RWPE2 (cell line): ENCODE measurements around the gene DUSP10.
A peak's percentile ranks its signal among the peaks of the same experiment; 100 is the strongest.

Experiments used
- ATAC-seq: fragments of 200-7000 bp; cut with Tn5 transposase; 3 replicates; pipeline ENCODE4 v1.9.1; 2021; ENCODE audit warnings: low read depth
- DNase-seq: peaks from one replicate; pipeline ENCODE4 v3.0.0-alpha.2; 2020; ENCODE audit warnings: low spot score
- H3K27ac ChIP-seq: fragments of 450-650 bp; 2 replicates; pipeline ENCODE4 v1.5.1; 2017; ENCODE audit warnings: mild to moderate bottlenecking; ENCODE audit not compliant: poor library complexity, severe bottlenecking
- H3K27me3 ChIP-seq: fragments of 250-450 bp; sonication (Bioruptor Pico); 2 replicates; pipeline ENCODE4 v1.5.1; 2021; ENCODE audit warnings: mild to moderate bottlenecking, moderate library complexity; ENCODE audit not compliant: insufficient read depth, poor library complexity, severe bottlenecking
- H3K36me3 ChIP-seq: fragments of 250-450 bp; sonication (Bioruptor Pico); 2 replicates; pipeline ENCODE4 v1.5.1; 2020; ENCODE audit warnings: low read depth, mild to moderate bottlenecking, moderate library complexity
- H3K4me1 ChIP-seq: fragments of 250-450 bp; sonication (Bioruptor Pico); 2 replicates; pipeline ENCODE4 v1.5.1; 2021; ENCODE audit warnings: mild to moderate bottlenecking, moderate library complexity; ENCODE audit not compliant: insufficient read depth, poor library complexity, severe bottlenecking
- H3K4me3 ChIP-seq: fragments of 250-450 bp; sonication (Bioruptor Pico); 2 replicates; pipeline ENCODE4 v1.5.1; 2021; ENCODE audit warnings: mild to moderate bottlenecking, moderate library complexity; ENCODE audit not compliant: severe bottlenecking
- H3K9me3 ChIP-seq: fragments of 250-450 bp; sonication (Bioruptor Pico); 2 replicates; pipeline ENCODE4 v1.5.1; 2021; ENCODE audit warnings: mild to moderate bottlenecking, moderate library complexity; ENCODE audit not compliant: severe bottlenecking
- CTCF ChIP-seq: fragments of 450-650 bp; IDR thresholded peaks from one replicate; pipeline ENCODE4 v1.5.1; 2017; ENCODE audit warnings: mild to moderate bottlenecking, moderate library complexity; ENCODE audit not compliant: poor library complexity, severe bottlenecking

Gene DUSP10

DNA sequence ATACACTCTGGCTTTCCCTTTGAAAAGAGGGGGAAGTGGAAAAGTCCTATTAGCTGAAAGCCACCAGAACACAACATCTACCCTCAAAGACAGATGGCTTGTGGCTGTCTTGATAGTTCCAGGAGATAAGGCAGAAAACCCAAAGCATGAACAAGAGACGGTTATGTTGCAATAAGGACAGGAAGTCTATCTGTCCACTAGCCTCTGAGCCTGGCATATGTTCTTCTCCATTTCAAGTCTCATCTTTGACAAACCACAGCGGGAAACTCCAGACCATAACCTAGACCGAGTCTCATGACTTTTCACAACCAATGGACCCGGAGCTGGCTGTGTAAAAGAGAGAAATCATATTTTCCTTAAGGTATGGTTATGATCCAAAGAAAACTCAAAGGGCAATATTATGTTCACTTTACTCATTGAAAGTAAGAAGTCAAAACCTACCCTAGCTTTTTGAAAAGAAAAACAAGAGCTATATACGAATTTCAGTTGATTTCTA, 33.8 kb downstream of the DUSP10 start:
- no peak for DNase-seq
- Histone ChIP-seq H3K4me1 (no peaks in the 10 kb centered on the region), H3K27me3 (no peaks in the 10 kb centered on the region)

DNA sequence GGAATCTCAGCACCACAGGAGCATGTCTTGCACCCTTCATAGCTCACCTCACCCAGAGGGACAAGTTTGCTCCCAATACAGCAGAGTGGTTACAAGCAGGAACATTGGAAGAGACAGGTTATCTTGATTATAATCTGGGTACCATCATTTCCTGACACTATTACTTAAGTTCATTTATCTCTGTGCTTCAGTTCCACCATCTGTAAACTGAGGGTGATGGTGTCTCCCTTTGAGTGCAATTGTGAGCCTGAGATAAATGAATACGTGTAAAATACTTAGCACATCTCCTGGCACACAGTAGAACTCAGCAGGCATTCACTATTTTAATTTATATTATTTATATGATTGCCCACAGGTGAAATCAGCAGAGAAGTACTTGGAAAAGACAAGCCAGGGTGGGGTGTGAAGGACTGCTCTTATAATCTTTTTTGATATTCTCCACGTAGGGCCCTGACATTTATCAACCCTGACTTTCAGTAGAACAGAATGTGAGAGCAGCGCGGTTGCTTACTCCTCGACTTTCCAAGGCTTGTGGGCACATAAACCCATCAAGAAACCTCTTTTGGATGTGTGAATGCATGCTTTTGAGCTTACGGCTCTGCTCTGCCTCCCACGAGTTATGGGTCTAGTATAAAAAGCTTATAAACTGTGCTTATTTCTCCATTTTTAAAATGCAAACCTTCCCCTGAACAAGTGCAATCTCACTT, 34.9 kb downstream of the DUSP10 start:
- no peak for TF ChIP-seq CTCF
- ATAC-seq (no peak), DNase-seq (no peak)
- no peaks in the 10 kb centered on the region for H3K9me3 ChIP-seq
- peaks cover 4% of the 10 kb centered on the region; the same call in 1 of the 2 replicates for H3K36me3 ChIP-seq
- H3K27ac ChIP-seq, result no peak overlapping the region
- no peaks in the 10 kb centered on the region for H3K27me3 ChIP-seq
- no peaks in the 10 kb centered on the region for H3K4me1 ChIP-seq
- H3K4me3 ChIP-seq, result no peak overlapping the region

More for the DNA sequence above, 33.8 kb downstream of the DUSP10 start:
- Histone ChIP-seq H3K27ac (no peak overlapping the region), H3K4me3 (no peak overlapping the region), H3K9me3 (no peaks in the 10 kb centered on the region), H3K36me3 (no peaks in the 10 kb centered on the region; the same call in 1 of the 2 replicates)
- ATAC-seq, result no peak
- TF ChIP-seq CTCF, result no peak

DNA sequence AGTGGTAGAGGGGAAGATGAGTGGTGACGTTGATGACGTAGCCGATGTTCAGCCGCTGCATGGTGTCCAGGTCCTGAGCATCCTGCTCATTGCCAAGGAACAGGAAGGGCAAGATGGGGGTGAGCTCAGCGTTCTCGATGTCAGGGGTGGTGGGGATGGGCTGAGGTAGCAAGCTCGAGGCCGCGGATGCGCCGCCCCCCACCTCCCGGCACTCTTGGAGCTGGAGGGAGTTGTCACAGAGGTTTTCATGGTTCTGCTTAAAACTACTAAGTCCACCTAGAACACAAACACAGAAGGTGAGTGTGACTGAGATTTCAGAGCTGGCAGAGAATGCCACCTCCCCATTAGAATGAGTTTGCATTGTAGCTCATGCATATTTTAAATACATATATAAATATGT, 35.7 kb downstream of the DUSP10 start:
- TF ChIP-seq CTCF, result no peak
- H3K27me3 ChIP-seq, result no peaks in the 10 kb centered on the region
- no peaks in the 10 kb centered on the region for H3K9me3 ChIP-seq
- DNase-seq (no peak), ATAC-seq (no peak)
- H3K36me3 ChIP-seq, result peaks cover 4% of the 10 kb centered on the region; the same call in 1 of the 2 replicates
- H3K4me1 ChIP-seq, result no peaks in the 10 kb centered on the region
- H3K4me3 ChIP-seq, result no peak overlapping the region
- no peak overlapping the region for H3K27ac ChIP-seq

GRCh38 chr1:221704306-221704705, 37.6 kb downstream of the DUSP10 start:
- Histone ChIP-seq H3K9me3 (no peaks in the 10 kb centered on the region), H3K27me3 (no peaks in the 10 kb centered on the region), H3K4me3 (no peak overlapping the region), H3K36me3 (peaks cover 4% of the 10 kb centered on the region; the same call in 1 of the 2 replicates), H3K4me1 (no peaks in the 10 kb centered on the region), H3K27ac (peak overlapping the region; percentile 11)
- DNase-seq (no peak), ATAC-seq (peak; percentile 40; the same call in 1 of the 3 replicates)
- no peak for TF ChIP-seq CTCF
